Astrocyte (in vitro differentiated cells and primary cell): ENCODE data around the gene LRIT3.

Experiments used
- CTCF ChIP-seq: IDR thresholded peaks from 2 replicates; pipeline ENCODE4 v1.5.1; 2011; ENCODE audit warnings: low read depth, mild to moderate bottlenecking, inconsistent platforms, low read length, moderate library complexity; ENCODE audit not compliant: insufficient read depth
- EZH2 ChIP-seq: IDR thresholded peaks from 2 replicates; pipeline ENCODE4 v1.6.1; 2012; ENCODE audit warnings: mild to moderate bottlenecking, low read length, inconsistent platforms; ENCODE audit not compliant: insufficient read depth

- TF ChIP-seq EZH2 (no peak), CTCF (no peak)
These were observed 29.5 kb downstream of the LRIT3 start for GRCh38 chr4:109877400-109877799.
